ENCODE measurements around the gene RBM24. TPM values are rescaled to one million over a fixed set of nuclear protein-coding genes. Genes with fewer than 3 reads are reported as not detected.

The RBM24 gene
- total and polyA plus RNA-seq, 2 of the 4 experiments (the other 2 are of a cell fraction): 4.1 to 6.6 TPM

DNA sequence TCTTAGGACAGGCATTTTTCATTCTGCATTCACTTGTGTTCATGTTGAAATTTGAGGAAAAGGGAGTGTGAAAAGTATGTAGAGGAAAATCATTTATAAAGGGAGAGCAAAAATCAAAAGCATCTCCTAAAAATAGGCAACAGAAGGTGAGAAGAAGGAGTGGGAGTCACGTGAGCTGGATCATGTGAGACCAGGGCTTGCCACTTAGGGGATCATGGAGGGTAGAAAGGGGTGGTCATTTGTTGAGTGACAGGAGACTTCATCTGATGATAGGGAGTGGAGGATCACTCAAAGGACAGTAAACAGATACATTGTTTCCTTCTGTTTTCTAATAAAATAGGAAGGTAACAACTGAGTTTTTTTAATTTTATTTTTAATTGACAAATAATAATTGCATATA lies 17.1 kb downstream of the RBM24 start:
- no peak overlapping the region for H3K23ac ChIP-seq (ENCODE audit: low read depth, low read length)
- ChIA-PET POLR2A (ENCODE audit: unreplicated experiment) (no interaction called here), CTCF (no interaction called here)
- in situ Hi-C loops (cut with MboI; ENCODE audit: low sequenced_read_pairs): no loop called here
- no TSS peak for BruUV-seq (replicated peaks)
- H3K79me1 ChIP-seq (ENCODE audit: low read depth in 1 of 2, low read length in 2 of 2): no peaks in the 10 kb centered on the region
- intact Hi-C loops (cut with micrococcal nuclease): no loop called here
- no peak overlapping the region for H2BK120ac ChIP-seq (ENCODE audit: low read depth, low read length)
- H4K91ac ChIP-seq (ENCODE audit: insufficient read depth, low read depth, low read length): no peak overlapping the region
- TF ChIP-seq RFX5 (IDR thresholded peaks at IDR 0.05; ENCODE audit: low read depth, low read length) (no peak), MAZ (IDR thresholded peaks at IDR 0.05; ENCODE audit: borderline replicate concordance, low read depth, low read length) (no peak), NFE2L2 (IDR thresholded peaks at IDR 0.05; ENCODE audit: low read depth, low read length) (no peak), FOS (IDR thresholded peaks at IDR 0.05; ENCODE audit: low read depth, low read length) (no peak), POLR2A (IDR thresholded peaks at IDR 0.05; ENCODE audit: low read depth, low read length) (no peak), SMC3 (IDR thresholded peaks at IDR 0.05; ENCODE audit: low read depth, low read length) (no peak), RAD21 (IDR thresholded peaks at IDR 0.05; ENCODE audit: low read length) (no peak), ELK1 (IDR thresholded peaks at IDR 0.05; ENCODE audit: borderline replicate concordance, low read depth, low read length) (no peak), CEBPB (IDR thresholded peaks at IDR 0.05; ENCODE audit: low read depth, low read length) (no peak), BHLHE40 (IDR thresholded peaks at IDR 0.05; ENCODE audit: low read depth, low read length) (no peak), CTCF (conservative IDR thresholded peaks at IDR 0.05; ENCODE audit: low read depth, low read length) (no peak)
- H2AFZ ChIP-seq (replicated peaks; ENCODE audit: low read length, poor library complexity): no peak overlapping the region
- no peak overlapping the region for H3K4ac ChIP-seq (ENCODE audit: low read depth, low read length)
- H3K56ac ChIP-seq (ENCODE audit: extremely low read depth, insufficient read depth, low read length): no peak overlapping the region
- H4K20me1 ChIP-seq (ENCODE audit: insufficient read depth, low read length): no peaks in the 10 kb centered on the region
- no peak for DNase-seq
- no peak overlapping the region for H3K4me3 ChIP-seq (ENCODE audit: insufficient read depth, low read depth, low read length)
- WGBS, 2 experiments (ENCODE audit: extremely low coverage in 2 of 2, insufficient read length in 1 of 2): no CpG with 5 or more reads among the region's 1 CpG
- H2AK5ac ChIP-seq (ENCODE audit: low read depth, low read length): no peak overlapping the region
- H3K18ac ChIP-seq (ENCODE audit: low read depth, low read length): no peak overlapping the region
- H3K36me3 ChIP-seq (ENCODE audit: control insufficient read depth, insufficient read depth, low read length): peaks cover 2% of the 10 kb centered on the region
- H3K14ac ChIP-seq (replicated peaks; ENCODE audit: low read depth, low read length): no peak overlapping the region
- H3K27me3 ChIP-seq (ENCODE audit: control insufficient read depth, insufficient read depth, low read length): no peaks in the 10 kb centered on the region
- H2BK5ac ChIP-seq (ENCODE audit: low read depth, low read length, poor library complexity, severe bottlenecking): no peak overlapping the region
- no peak overlapping the region for H2BK15ac ChIP-seq (ENCODE audit: low read depth, low read length)
- no peak overlapping the region for H3K27ac ChIP-seq (ENCODE audit: insufficient read depth, low read length)
- no peak overlapping the region for H3K4me2 ChIP-seq (ENCODE audit: low read depth, low read length)
- no peaks in the 10 kb centered on the region for H3K4me1 ChIP-seq (ENCODE audit: control insufficient read depth, insufficient read depth, low read length)
- H2AK9ac ChIP-seq (replicated peaks; ENCODE audit: low read depth, low read length, poor library complexity): no peak overlapping the region
- dilution Hi-C loops (cut with HindIII; ENCODE audit: low sequenced_read_pairs, unreplicated experiment): no loop called here
- no peak overlapping the region for H3K9ac ChIP-seq (ENCODE audit: low read depth, low read length)
- no peak overlapping the region for H2BK20ac ChIP-seq (ENCODE audit: low read depth, low read length)
- no peak overlapping the region for H4K8ac ChIP-seq (ENCODE audit: low read depth in 2 of 2, low read length in 2 of 2)
- H3K9me3 ChIP-seq (ENCODE audit: control insufficient read depth, insufficient read depth, low read length): no peaks in the 10 kb centered on the region
- no peaks in the 10 kb centered on the region for H3K9me1 ChIP-seq (ENCODE audit: insufficient read depth, low read length)
- H4K5ac ChIP-seq (ENCODE audit: low read depth, low read length): no peak overlapping the region
- ATAC-seq (ENCODE audit: low read depth): no peak
